ENCODE results near the gene SLMAP. TPM values are rescaled to one million over a fixed set of nuclear protein-coding genes. Genes with fewer than 3 reads are reported as not detected.
"Not testable (repeated sequence)": the region's sequence is repeated elsewhere in the genome, so short reads cannot be mapped to it uniquely, and the experiment has no call there.

Gene SLMAP
- total RNA-seq, 1 donor from 2014 or later, result 57.1 TPM

DNA sequence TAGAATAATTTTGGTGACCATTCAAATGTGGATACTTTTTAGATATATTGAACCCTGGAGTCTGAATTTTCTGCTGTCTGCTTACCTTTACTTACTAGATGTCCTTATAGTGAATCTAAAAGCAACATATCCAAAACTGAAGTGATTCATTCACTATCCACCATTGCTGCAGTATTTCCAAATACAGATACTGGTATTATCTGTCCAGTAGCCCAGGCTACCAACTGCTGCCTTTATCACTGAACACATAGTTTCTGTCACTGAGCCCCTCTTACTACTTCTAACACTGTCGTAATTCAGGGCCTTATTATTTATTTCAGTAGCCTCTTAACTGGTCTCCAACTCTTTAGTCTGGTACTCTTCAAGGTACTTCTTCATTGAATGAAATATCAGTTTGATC is 49.2 kb downstream of the SLMAP start:
- no peaks in the 10 kb centered on the region for H3K27me3 Mint-ChIP-seq
- ChIA-PET POLR2A (no interaction called here), CTCF (no interaction called here)
- H3K27ac Mint-ChIP-seq, result no peak overlapping the region
- no peak for DNase-seq
- peaks cover 44% of the 10 kb centered on the region for H3K4me1 Mint-ChIP-seq
- H3K36me3 Mint-ChIP-seq (ENCODE audit: low read depth), result no peaks in the 10 kb centered on the region
- no peak overlapping the region for H3K4me3 Mint-ChIP-seq
- H3K9me3 Mint-ChIP-seq, result no peaks in the 10 kb centered on the region
- intact Hi-C loops (cut with micrococcal nuclease), result no loop called here
- TF ChIP-seq, protein P1, sequence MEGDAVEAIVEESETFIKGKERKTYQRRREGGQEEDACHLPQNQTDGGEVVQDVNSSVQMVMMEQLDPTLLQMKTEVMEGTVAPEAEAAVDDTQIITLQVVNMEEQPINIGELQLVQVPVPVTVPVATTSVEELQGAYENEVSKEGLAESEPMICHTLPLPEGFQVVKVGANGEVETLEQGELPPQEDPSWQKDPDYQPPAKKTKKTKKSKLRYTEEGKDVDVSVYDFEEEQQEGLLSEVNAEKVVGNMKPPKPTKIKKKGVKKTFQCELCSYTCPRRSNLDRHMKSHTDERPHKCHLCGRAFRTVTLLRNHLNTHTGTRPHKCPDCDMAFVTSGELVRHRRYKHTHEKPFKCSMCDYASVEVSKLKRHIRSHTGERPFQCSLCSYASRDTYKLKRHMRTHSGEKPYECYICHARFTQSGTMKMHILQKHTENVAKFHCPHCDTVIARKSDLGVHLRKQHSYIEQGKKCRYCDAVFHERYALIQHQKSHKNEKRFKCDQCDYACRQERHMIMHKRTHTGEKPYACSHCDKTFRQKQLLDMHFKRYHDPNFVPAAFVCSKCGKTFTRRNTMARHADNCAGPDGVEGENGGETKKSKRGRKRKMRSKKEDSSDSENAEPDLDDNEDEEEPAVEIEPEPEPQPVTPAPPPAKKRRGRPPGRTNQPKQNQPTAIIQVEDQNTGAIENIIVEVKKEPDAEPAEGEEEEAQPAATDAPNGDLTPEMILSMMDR (IDR thresholded peaks at IDR 0.05), result no peak
- ATAC-seq (ENCODE audit: low read depth), result no peak

- intact Hi-C loops (cut with micrococcal nuclease), result no loop called here
- Mint-ChIP-seq H3K36me3 (ENCODE audit: low read depth) (no peaks in the 10 kb centered on the region), H3K4me3 (no peak overlapping the region), H3K27ac (peak overlapping the region; percentile 0), H3K27me3 (no peaks in the 10 kb centered on the region), H3K9me3 (no peaks in the 10 kb centered on the region), H3K4me1 (peaks cover 44% of the 10 kb centered on the region)
- CTCF ChIA-PET, result no interaction called here
- DNase-seq (no peak), ATAC-seq (ENCODE audit: low read depth) (no peak)
- TF ChIP-seq, protein P1 (IDR thresholded peaks at IDR 0.05), result no peak
- POLR2A ChIA-PET, result no interaction called here
These were observed 49.6 kb downstream of the SLMAP start for GRCh38 chr3:57805674-57806073.

DNA sequence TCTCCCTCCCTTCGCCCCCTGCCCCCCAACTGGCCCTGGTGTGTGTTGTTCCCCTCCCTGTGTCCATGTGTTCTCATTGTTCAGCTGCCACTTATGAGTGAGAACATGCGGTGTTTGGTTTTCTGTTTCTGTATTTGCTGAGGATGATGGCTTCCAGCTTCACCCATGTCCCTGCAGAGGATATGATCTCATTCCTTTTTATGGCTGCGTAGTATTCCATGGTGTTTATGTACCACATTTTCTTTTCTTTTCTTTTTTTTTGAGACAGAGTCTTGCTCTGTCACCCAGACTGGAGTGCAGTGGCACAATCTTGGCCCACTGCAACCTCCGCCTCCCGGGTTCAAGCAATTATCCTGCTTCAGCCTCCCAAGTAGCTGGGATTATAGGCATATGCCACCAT is 50.1 kb downstream of the SLMAP start:
- intact Hi-C loops (cut with micrococcal nuclease); POLR2A ChIA-PET; H3K36me3 Mint-ChIP-seq (ENCODE audit: low read depth); H3K4me3 Mint-ChIP-seq; H3K27me3 Mint-ChIP-seq; H3K27ac Mint-ChIP-seq; DNase-seq; ATAC-seq (ENCODE audit: low read depth); H3K9me3 Mint-ChIP-seq; CTCF ChIA-PET: not testable (repeated sequence)
- peaks cover 44% of the 10 kb centered on the region for H3K4me1 Mint-ChIP-seq

- CTCF ChIA-PET, result no interaction called here
- TF ChIP-seq, protein P1 (IDR thresholded peaks at IDR 0.05), result no peak
- intact Hi-C loops (cut with micrococcal nuclease), result no loop called here
- ATAC-seq (ENCODE audit: low read depth) (no peak), DNase-seq (no peak)
- no peaks in the 10 kb centered on the region for H3K27me3 Mint-ChIP-seq
- H3K4me1 Mint-ChIP-seq, result peaks cover 30% of the 10 kb centered on the region
- H3K4me3 Mint-ChIP-seq, result no peak overlapping the region
- POLR2A ChIA-PET, result no interaction called here
- peaks cover 8% of the 10 kb centered on the region for H3K9me3 Mint-ChIP-seq
- no peak overlapping the region for H3K27ac Mint-ChIP-seq
- peaks cover 11% of the 10 kb centered on the region for H3K36me3 Mint-ChIP-seq (ENCODE audit: low read depth)
These were observed 53.0 kb downstream of the SLMAP start for GRCh38 chr3:57808961-57809608.

DNA sequence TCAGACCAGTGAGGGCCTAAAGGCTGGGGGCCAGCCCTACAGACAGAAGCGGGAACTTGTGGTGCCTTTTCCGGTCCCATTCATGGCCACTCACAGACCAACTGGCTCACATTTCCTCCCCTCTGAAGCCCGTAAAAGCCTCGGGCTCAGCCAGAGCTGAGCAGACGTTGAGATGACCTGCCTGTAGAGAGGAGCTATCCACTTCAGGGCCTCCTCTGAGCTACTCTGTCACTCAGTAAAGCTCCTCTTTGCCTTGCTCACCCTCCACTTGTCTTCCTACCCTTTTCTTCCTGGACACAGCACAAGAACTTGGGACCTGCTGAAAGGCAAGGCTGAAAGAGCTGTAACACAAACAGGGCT is 53.5 kb downstream of the SLMAP start:
- DNase-seq (no peak), ATAC-seq (ENCODE audit: low read depth) (no peak)
- Mint-ChIP-seq H3K27me3 (no peaks in the 10 kb centered on the region), H3K4me3 (no peak overlapping the region), H3K9me3 (peaks cover 8% of the 10 kb centered on the region), H3K4me1 (peaks cover 29% of the 10 kb centered on the region), H3K27ac (no peak overlapping the region), H3K36me3 (ENCODE audit: low read depth) (peaks cover 11% of the 10 kb centered on the region)
- TF ChIP-seq, protein P1 (IDR thresholded peaks at IDR 0.05), result no peak
- intact Hi-C loops (cut with micrococcal nuclease), result no loop called here
- ChIA-PET CTCF (no interaction called here), POLR2A (no interaction called here)

DNA sequence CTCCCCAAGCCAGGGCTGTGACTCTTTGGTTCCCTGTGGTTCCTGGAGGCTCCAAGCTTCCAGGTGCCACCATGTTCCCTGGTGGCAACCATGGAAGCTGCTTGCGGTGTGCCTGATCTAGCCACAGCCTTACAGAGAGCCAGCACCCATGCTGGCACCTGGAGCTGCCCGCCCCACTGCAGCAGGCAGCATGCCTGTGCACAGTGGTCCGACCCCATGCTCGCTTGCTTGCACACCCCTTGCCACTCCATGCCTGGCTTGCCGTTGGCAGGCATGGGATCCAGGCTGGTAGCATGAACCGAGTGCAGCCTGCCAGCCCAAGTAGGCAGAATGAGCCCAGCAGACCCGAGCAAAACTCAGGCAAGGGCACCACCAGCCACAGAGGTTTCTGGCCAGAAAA is 53.9 kb downstream of the SLMAP start:
- CTCF ChIA-PET, result no interaction called here
- intact Hi-C loops (cut with micrococcal nuclease), result no loop called here
- Mint-ChIP-seq H3K27ac (no peak overlapping the region), H3K9me3 (peaks cover 8% of the 10 kb centered on the region), H3K4me3 (no peak overlapping the region), H3K27me3 (no peaks in the 10 kb centered on the region), H3K36me3 (ENCODE audit: low read depth) (peaks cover 11% of the 10 kb centered on the region), H3K4me1 (peaks cover 29% of the 10 kb centered on the region)
- POLR2A ChIA-PET, result no interaction called here
- no peak for DNase-seq
- no peak for ATAC-seq (ENCODE audit: low read depth)
- TF ChIP-seq, protein P1 (IDR thresholded peaks at IDR 0.05), result no peak

Measured in activated B cell treated with CpG ODN at 0.5 μM for 24 hours (primary cell).